HEK293T (cell line): ENCODE results near the gene DNMT3B.

Experiments used
- CTCF ChIA-PET: fragments of 350-600 bp; formaldehyde crosslinking; extraction: SDS; loops from one replicate; lab custom pipeline; 2021; ENCODE audit warnings: antibody characterized with exemption, inconsistent platforms; lab: Yijun Ruan, JAX
- POLR2A ChIA-PET: fragments of 350-600 bp; formaldehyde crosslinking; extraction: SDS; loops from one replicate; lab custom pipeline; 2020; ENCODE audit warnings: antibody characterized with exemption, inconsistent platforms; lab: Yijun Ruan, JAX
- DNase-seq: peaks from one replicate; pipeline ENCODE4 v3.0.0; 2012; ENCODE audit warnings: mixed read lengths; ENCODE audit errors: extremely low spot score
- ARNT ChIP-seq: fragments of 450-650 bp; IDR thresholded peaks from 2 replicates; pipeline ENCODE4 v1.6.1; 2017; ENCODE audit warnings: mild to moderate bottlenecking
- BHLHE40 ChIP-seq: fragments of 450-650 bp; IDR thresholded peaks from 2 replicates; pipeline ENCODE4 v1.6.1; 2016; ENCODE audit warnings: mild to moderate bottlenecking, moderate library complexity, borderline replicate concordance
- CTBP1 ChIP-seq: fragments of 450-650 bp; IDR thresholded peaks from 2 replicates; pipeline ENCODE4 v1.6.1; 2016; ENCODE audit warnings: borderline replicate concordance
- ELF4 ChIP-seq: fragments of 450-650 bp; IDR thresholded peaks from 2 replicates; pipeline ENCODE4 v1.6.1; 2017; ENCODE audit warnings: antibody characterized with exemption
- FOXA1 ChIP-seq: fragments of 450-650 bp; IDR thresholded peaks from 2 replicates; pipeline ENCODE4 v1.6.1; 2016; ENCODE audit warnings: mild to moderate bottlenecking
- FOXK2 ChIP-seq: fragments of 450-650 bp; IDR thresholded peaks from 2 replicates; pipeline ENCODE4 v1.6.1; 2016; ENCODE audit warnings: mild to moderate bottlenecking
- FOXM1 ChIP-seq: fragments of 450-650 bp; IDR thresholded peaks from 2 replicates; pipeline ENCODE4 v1.6.1; 2017; ENCODE audit warnings: mild to moderate bottlenecking, borderline replicate concordance
- HDGF ChIP-seq: fragments of 450-650 bp; IDR thresholded peaks from 2 replicates; pipeline ENCODE4 v1.6.1; 2017; ENCODE audit warnings: antibody characterized with exemption, borderline replicate concordance
- L3MBTL2 ChIP-seq: fragments of 450-650 bp; conservative IDR thresholded peaks from 2 replicates; pipeline ENCODE4 v1.6.1; 2016; ENCODE audit warnings: mild to moderate bottlenecking
- LEF1 ChIP-seq: fragments of 450-650 bp; IDR thresholded peaks from 2 replicates; pipeline ENCODE4 v1.6.1; 2017; ENCODE audit warnings: mild to moderate bottlenecking, borderline replicate concordance
- NFRKB ChIP-seq: fragments of 450-650 bp; IDR thresholded peaks from 2 replicates; pipeline ENCODE4 v1.6.1; 2016; ENCODE audit warnings: mild to moderate bottlenecking, moderate library complexity
- SP1 ChIP-seq: fragments of 450-650 bp; IDR thresholded peaks from 2 replicates; pipeline ENCODE4 v1.6.1; 2017
- SUZ12 ChIP-seq: fragments of 450-650 bp; IDR thresholded peaks from 2 replicates; pipeline ENCODE4 v1.6.1; 2016; ENCODE audit warnings: mild to moderate bottlenecking
- TARDBP ChIP-seq: fragments of 450-650 bp; IDR thresholded peaks from 2 replicates; pipeline ENCODE4 v1.6.1; 2016
- ZNF384 ChIP-seq: fragments of 450-650 bp; IDR thresholded peaks from 2 replicates; pipeline ENCODE4 v1.6.1; 2016
- TF ChIP-seq, protein P1 (sequence below): fragments of 450-650 bp; IDR thresholded peaks from 2 replicates; pipeline ENCODE4 v1.6.1; 2016

The DNMT3B gene

DNA sequence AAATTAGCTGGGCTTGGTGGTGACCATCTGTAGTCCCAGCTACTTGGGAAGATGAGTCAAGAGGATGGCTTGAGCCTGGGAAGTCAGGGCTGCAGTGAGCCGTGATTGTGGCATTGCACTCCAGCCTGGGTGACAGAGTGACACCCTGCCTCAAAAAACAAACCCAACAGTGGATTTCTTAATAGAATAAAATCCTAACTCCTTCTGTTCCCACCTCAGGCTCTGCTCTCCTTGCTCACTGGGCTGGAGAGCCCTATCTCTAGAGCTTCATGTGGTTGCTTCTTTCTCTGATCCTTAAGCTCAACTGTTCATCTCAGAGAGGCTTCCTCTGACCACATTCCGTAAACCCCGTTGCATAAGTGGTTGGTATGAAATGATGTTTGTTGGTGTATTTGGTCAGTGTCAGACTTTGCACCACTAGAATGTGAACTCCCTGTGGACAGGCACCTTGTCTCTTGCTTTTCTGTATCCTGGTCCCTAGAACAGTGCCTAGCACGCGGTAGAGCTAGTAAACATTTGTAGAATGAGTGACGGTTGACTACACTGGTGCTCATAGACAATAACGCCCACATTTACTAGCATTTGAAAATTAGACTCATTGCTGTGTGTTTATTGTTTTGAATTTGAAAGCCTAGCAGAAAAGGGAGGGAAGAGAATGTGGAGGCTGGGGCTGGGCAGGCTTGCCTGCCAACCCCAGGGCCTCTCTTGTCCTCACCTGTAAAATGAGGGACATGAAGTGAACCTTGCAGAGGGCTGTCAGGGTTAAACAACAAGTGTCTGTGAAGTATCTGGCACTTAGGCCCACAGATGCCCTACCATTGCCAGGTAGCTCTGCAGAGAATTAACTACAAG, 61.8 kb downstream of the DNMT3B start:
- no peak for TF ChIP-seq SUZ12
- TF ChIP-seq CTBP1: no peak
- no peak for TF ChIP-seq LEF1
- TF ChIP-seq TARDBP: no peak
- no peak for TF ChIP-seq FOXM1
- no peak for TF ChIP-seq BHLHE40
- TF ChIP-seq L3MBTL2: no peak
- no peak for TF ChIP-seq HDGF
- no peak for TF ChIP-seq SP1
- no peak for TF ChIP-seq ARNT
- TF ChIP-seq FOXK2: no peak
- no peak for TF ChIP-seq ELF4
- TF ChIP-seq, protein P1, sequence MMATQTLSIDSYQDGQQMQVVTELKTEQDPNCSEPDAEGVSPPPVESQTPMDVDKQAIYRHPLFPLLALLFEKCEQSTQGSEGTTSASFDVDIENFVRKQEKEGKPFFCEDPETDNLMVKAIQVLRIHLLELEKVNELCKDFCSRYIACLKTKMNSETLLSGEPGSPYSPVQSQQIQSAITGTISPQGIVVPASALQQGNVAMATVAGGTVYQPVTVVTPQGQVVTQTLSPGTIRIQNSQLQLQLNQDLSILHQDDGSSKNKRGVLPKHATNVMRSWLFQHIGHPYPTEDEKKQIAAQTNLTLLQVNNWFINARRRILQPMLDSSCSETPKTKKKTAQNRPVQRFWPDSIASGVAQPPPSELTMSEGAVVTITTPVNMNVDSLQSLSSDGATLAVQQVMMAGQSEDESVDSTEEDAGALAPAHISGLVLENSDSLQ: no peak
- ChIA-PET POLR2A (no interaction called here), CTCF (interaction anchor here (0.7 to 1.0 kb wide), 2 partner anchors 34 to 239 kb away, joined by 4 read pairs; no protein-coding TSS in a partner anchor)
- DNase-seq: no peak

DNA sequence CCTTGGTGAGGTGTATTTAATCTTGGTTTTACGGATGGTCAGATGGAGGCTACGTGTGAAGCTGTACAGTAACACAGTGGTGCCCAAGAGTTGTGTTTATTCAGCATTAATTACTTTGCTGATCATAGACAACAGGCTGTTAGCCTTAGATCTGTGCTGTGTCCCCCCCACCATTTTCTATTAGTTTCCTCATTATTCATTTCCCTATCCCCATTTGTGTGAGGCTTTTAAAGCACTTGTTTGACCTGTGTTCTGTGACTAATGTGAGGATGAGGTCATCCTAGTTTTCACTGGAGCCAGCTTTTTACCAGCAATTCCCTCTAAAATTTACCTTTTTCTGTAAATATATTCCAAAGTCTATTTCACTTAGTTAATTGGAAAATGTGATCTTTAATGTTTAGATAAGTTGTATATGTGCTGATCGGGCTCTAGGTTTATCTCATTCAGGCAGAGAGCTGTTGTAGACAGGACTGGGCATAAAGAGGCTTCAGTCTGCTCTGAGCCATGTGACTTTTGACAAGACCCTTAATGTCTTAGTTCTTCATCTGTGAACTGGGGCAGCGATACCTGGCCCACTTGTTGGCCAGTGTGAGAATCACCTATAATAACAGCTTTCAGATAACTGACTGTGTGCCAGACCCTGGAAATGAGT, 66.0 kb downstream of the DNMT3B start:
- DNase-seq: no peak
- ChIA-PET CTCF (no interaction called here), POLR2A (no interaction called here)
- TF ChIP-seq L3MBTL2 (no peak), NFRKB (no peak), SUZ12 (no peak), HDGF (no peak), ZNF384 (no peak), FOXK2 (no peak), FOXA1 (no peak), CTBP1 (no peak), ARNT (no peak), ELF4 (no peak), TARDBP (no peak)
- TF ChIP-seq, protein P1: no peak

DNA sequence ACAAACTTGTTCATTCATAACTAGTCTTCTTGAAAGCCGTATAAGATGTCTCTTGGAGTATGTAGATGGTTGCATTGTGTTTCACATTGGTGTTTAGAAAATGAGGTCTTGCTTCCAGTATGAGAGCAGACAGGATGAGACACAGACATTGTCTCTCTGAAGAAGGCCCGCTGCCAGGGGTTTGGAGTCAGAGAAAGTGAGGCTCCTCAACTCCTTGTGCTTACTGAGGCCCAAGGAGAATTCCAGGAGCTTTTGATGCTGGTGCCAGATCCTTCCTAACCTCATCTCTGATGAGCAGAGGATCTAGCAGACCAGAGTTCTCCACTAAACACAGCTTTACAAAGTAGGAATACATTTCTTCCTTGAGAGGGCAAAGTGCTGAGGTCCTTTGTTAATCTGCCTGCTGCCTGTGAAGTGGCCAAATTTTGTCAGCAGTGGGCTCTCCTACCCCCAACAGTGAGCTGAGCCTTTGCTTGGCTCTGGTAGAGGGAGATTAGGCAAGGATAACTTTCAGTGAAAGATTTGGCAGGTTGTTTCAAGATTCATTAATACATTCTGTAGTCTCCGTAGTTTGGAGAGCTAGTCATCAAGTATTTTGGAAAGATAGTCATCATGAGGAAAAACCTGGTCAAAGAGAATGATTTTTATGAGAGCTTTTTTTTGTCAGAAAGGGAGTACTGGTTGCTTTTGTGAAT, 67.3 kb downstream of the DNMT3B start:
- CTCF ChIA-PET: no interaction called here
- POLR2A ChIA-PET: interaction anchor here (1.8 kb wide), 1 partner anchor 9 kb away, joined by 14 read pairs; the partner anchor contains the start of gene MAPRE1
- DNase-seq: no peak
- no peak for TF ChIP-seq TARDBP
- no peak for TF ChIP-seq ARNT
- TF ChIP-seq ZNF384: no peak
- TF ChIP-seq FOXK2: no peak
- no peak for TF ChIP-seq HDGF
- TF ChIP-seq FOXA1: no peak
- TF ChIP-seq ELF4: no peak
- no peak for TF ChIP-seq BHLHE40

DNA sequence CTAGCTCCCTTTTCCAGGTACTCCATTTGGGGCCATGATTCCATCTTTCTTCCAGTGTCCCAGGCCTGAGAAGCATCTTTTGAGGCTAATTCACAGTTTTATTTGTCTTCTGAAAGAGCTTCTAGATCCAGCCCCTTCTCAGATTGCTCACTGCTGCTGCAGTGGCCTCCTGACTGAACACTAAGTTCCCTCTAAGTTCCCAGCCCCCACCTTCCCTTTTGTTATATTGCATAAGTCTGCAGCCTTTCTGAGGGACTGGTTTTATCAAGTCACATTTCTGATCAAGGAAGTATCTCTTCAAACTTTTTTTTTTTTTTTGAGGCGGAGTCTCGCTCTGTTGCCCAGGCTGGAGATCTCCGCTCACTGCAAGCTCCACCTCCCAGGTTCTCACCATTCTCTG, 68.3 kb downstream of the DNMT3B start:
- TF ChIP-seq HDGF: no peak
- POLR2A ChIA-PET: interaction anchor here (1.8 kb wide), 1 partner anchor 10 kb away, joined by 14 read pairs; the partner anchor contains the start of gene MAPRE1
- no peak for DNase-seq
- CTCF ChIA-PET: interaction anchor here (0.6 kb wide), 2 partner anchors 40 to 243 kb away, joined by 3 read pairs; no protein-coding TSS in a partner anchor

DNA sequence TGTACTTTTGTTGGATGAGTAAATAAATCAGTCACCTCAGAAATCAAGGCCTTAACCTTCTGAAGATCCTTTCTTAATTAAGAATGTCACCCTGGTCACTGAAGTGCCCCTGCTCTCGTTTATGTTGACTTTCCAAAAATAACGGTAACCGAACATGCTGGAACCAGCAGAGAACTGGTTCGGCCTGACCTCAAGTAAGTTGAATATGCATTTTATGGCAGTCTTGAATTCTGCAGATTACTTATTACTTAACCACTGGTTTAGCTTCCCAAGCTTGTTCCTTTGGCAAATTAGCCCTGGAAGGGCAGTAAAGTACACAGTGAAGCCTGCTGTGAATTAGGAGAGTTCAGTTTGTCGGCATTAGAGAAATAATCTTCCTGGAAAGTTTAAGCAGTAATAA, 69.8 kb downstream of the DNMT3B start:
- no peak for DNase-seq
- TF ChIP-seq LEF1: no peak
- no peak for TF ChIP-seq ARNT
- no peak for TF ChIP-seq FOXK2
- no peak for TF ChIP-seq TARDBP
- no peak for TF ChIP-seq ELF4
- no peak for TF ChIP-seq SUZ12
- no peak for TF ChIP-seq NFRKB
- CTCF ChIA-PET: no interaction called here
- POLR2A ChIA-PET: no interaction called here

DNA sequence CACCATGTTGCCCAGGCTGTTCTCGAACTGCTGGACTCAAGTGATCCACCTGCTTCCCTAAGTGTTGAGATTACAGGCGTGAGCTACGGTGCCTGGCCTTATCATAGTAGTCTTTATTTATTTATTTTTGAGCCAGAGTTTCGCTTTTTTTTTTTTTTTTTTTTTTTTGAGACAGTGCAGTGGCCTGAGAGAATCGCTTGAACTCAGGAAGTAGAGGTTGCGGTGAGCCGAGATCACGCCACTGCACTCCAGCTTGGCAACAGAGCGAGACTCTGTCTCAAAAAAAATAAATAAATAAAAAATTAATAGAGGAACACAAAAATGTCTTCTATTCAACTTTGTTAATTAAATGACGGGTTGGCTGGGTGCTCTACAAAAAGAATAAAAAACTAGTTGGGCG, 70.5 kb downstream of the DNMT3B start:
- ChIA-PET CTCF (no interaction called here), POLR2A (no interaction called here)
- no peak for TF ChIP-seq BHLHE40
- TF ChIP-seq ARNT: no peak
- TF ChIP-seq HDGF: no peak
- TF ChIP-seq FOXM1: no peak
- no peak for TF ChIP-seq ZNF384
- TF ChIP-seq, protein P1: no peak
- no peak for DNase-seq
